Uterus (tissue), 2 donors: Measurements from ENCODE around the gene FNDC1.

ENCODE experiments used
- CTCF ChIP-seq, 4 experiments: fragments of 200-600 bp in 2 of 4; fragments of 450-650 bp in 2 of 4; sonication (generic) in 2 of 4; IDR thresholded peaks; one replicate each; pipeline ENCODE4 v1.5.1; 2016 to 2019; ENCODE audit warnings: antibody characterized with exemption in 4 of 4, mild to moderate bottlenecking in 2 of 4, moderate library complexity in 1 of 4
- POLR2A ChIP-seq, 2 donors: fragments of 450-650 bp; IDR thresholded peaks; one replicate each; pipeline ENCODE4 v1.6.1; 2016; ENCODE audit warnings: antibody characterized with exemption in 2 of 2, mild to moderate bottlenecking in 1 of 2, moderate library complexity in 1 of 2

DNA sequence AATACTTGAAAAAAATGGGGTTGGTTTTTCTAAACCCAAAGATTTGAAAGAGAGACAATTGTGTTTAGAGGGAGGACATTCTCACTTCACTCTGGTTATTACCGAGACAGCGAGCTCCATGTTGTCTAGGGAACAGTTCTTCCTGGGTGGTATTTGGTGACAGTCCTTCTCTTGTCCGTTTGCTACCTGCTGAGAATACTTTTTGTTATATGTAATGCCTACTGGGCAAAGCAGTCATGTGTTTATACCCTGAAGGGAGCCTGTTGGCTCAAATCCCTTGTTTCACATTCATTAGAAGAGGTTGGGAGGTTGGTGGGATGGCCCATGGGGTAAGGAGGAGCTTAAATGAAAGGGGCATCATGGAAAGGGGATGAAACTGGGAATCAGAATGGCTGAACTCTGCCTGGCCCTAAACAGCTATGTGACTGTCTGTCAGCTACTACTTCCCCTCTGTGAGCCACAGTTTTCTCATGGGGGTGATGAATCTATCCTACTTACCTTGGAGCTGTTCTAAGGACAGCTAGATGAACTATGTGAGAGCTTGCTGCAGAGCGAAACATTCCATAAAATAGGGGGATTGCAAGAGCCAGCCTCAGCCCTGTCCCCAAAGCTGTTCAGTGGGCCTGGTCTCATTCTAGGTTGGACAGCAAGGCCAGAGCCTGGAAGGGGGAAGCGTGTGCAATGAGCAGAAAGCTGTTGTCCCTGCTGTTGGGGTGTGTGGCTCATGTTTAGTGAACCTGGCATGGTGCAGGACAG, 43.5 kb downstream of the FNDC1 start:
- no peak for TF ChIP-seq CTCF (IDR thresholded peaks at IDR 0.05)
- TF ChIP-seq POLR2A (IDR thresholded peaks at IDR 0.05): no peak
